Measurements from ENCODE around the gene LGALS9.
"Not testable (repeated sequence)": the region's sequence is repeated elsewhere in the genome, so short reads cannot be mapped to it uniquely, and the experiment has no call there.

Gene LGALS9

DNA sequence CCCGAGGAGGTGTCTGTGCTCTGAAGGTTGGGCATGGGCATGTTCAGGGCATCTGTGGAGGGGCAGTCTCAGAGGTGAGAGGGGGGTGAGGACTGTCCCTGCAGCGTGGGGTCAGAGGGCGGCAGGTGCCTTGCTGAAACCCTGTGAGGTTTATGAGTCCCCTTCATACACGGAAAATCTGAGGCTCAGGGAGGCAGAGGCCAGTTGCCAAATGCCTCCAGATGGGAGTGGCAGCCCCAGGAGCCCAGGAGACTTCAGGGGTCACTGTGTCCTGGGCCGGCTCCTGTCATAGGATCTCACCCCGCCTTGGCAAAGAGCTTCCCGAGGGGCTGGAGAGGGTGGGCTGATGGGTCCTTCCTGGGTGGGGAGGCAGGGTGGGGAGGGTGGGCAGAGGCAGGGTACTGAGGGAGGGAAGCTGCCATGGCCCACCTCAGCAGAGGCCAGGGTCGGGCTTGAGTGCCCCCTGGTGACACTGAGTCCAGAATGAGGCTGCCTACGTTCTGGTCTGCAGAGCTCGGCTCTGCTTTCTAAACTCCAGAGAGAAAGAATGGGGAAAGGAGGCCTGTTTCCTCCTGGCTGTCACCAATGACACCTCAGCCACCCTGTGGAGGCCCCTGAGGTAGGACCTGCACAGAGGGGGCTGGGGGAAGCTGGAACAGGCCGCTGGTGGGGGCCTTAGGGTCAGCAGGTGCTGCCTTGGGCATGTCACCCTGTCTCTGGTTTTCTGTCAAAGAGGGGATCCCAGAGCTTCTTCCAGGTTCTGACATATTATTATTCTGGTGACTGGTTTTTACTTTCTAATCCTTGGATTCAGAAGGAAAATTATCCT, 1.1 kb downstream of the LGALS9 start:
- no peak for DNase-seq

DNA sequence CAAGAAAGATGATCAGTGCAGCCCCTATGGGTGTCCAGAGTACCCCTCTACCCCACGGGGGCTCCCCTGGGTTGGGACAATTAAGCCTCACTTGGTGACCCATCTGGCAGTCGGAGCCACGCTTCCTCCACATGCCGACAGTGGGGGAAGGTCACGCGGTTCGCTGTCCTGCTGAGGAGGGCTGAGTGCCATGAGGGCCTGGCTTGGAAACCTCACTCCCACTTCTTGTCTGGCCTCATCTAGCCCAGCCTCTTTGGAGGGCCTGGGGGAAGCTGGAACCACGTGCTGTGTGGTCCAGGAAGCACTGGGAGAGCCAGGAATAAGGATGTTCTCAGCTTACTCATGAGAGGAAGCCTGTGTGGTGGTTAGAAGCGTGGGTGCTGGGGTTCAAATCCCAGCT, 1.8 kb downstream of the LGALS9 start:
- not testable (repeated sequence) for DNase-seq

- no peak for DNase-seq
Observed at GRCh38 chr17:27633312-27634025, 2.5 kb downstream of the LGALS9 start.

GRCh38 chr17:27634026-27634335, 3.0 kb downstream of the LGALS9 start:
- DNase-seq = no peak

- no peak for DNase-seq
Observed at GRCh38 chr17:27634776-27635175, 3.8 kb downstream of the LGALS9 start.

- no peak for DNase-seq
Observed at GRCh38 chr17:27635275-27635823, 4.4 kb downstream of the LGALS9 start.

GRCh38 chr17:27636005-27636520, 5.1 kb downstream of the LGALS9 start:
- DNase-seq = not testable (repeated sequence)

- not testable (repeated sequence) for DNase-seq
Observed at GRCh38 chr17:27637818-27638217, 6.8 kb downstream of the LGALS9 start.

GRCh38 chr17:27638415-27638914, 7.5 kb downstream of the LGALS9 start:
- not testable (repeated sequence) for DNase-seq

DNA sequence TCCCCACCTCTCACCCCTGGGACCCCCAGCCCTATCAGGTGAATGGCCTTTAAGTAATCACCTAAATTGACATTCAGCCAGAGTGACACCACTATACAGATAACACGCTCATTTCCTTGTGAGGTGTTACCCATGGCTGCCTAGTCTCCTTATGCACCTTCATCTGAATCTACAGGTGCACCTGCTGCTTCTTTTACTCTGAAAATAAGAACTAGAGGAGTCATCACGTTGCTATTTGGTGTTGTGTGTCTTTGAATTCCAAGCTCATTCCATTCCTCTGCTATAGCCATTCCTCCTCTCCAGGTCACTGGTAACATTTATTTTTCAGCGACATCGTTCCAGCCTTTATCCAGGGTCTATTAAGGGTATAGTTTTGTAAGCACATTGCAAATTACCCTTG, 9.8 kb downstream of the LGALS9 start:
- no peak for DNase-seq

- DNase-seq = no peak
Observed at GRCh38 chr17:27644586-27644985, 13.6 kb downstream of the LGALS9 start.

- not testable (repeated sequence) for DNase-seq
Observed at GRCh38 chr17:27645621-27646020, 14.6 kb downstream of the LGALS9 start.

DNA sequence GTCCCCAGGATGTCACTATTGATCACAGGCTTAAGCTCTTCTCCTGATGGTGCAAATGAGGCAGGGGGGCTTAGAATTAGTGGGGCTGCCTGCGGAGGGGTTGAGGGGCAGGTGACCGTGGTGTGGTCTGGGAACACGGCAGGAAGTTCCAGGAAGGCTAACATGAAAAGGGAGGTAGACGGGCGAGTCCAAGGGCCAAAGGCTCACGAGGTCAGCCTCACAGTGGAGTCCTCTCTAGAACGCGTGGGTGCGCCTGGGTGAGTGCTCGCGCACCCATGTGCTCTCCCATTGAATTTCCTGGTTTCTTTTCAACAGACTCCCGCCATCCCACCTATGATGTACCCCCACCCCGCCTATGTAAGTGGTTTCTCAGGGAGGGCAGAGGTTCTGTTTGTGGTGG, 15.2 kb downstream of the LGALS9 start:
- no peak for DNase-seq

DNA sequence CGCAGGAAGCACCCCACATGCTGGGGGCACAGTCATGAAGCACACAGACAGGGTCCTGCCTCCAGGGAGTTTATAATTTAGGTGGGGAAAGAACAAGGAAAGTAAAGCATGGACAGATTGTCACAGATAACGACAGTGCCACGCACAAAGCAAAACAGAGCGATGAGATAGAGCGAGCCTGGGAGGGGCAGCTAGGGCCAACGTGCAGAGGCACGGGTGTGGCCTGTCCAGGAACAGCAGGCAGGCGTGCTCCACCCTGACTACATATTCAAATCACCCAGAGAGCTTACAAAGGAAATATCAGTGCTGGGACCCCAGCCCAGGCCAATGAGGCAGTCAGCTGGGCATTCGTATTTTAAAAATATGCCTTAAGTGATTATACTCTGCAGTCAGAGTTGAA, 16.8 kb downstream of the LGALS9 start:
- no peak for DNase-seq

GRCh38 chr17:27649111-27649571, 18.2 kb downstream of the LGALS9 start:
- DNase-seq = not testable (repeated sequence)

GRCh38 chr17:27649929-27650328, 18.9 kb downstream of the LGALS9 start:
- no peak for DNase-seq

GRCh38 chr17:27650836-27651235, 19.8 kb downstream of the LGALS9 start:
- no peak for DNase-seq

DNA sequence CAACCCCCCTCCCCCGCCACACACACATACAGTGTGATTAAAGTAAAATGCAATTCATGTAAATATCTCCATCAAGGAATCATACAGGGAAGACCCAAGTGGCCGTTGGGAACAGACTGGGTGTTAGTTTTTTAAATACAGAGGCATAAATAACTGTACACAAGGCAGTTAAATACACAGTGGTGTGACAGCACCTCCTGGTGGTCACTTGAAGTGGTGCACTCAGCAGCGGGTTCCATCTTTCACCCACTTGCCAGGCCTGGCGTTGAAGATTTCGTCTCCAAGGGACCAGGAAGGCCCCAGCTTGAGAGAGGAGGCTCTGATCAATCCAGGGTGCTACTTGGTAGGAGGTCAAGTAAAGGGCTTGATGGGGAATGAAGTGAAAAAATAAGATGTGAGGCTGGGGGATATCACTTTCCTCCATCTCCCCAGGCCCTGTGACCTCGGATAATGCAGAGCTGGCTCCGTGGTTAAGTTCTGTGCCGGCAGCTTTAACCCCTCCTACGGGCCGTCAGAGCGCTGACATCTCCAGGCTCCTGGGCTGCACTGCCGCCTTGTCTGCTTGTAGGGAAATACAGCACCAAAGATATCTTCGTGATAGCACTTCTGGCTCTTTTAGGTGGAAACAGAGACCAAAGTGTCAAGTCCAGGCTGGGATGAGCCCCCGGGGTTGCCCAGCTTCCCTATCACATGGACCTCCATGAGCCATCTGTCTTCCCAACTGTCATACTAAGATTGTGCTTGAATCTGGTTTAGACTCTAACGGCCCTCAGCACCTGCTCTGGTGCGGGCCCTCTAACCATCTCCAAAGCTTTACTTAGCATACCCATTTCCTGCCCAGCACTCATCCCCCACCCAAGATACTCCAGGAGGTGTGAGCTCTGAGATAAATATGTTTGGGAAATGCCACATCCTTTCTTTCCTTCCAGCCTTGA, 20.7 kb downstream of the LGALS9 start:
- DNase-seq = peak; percentile 60 to 65

DNA sequence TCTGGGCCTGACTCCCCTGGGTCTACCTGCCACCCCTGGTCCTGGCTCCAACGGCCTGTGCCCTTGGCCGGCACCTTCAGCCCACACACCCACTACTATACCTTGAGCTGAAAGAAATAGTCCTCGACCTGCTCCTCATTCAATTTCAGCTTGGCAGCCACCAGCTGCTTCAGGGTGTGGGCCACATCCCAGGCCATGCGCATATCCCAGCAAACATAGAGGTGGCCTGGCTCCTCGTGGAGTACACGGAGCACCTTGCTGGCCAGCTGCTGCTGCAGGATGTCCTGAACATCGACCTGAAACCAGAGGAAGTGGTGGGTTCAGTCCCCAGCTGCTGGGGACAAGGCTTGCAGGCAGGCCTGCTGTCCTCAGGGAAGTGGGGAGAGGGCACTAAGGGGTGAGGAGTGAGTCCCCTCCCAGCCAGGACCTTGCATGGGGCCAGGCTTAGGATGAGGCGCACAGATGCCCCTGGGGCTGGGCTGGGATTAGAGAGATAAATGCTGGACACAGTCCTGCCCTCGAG, 22.5 kb downstream of the LGALS9 start:
- not testable (repeated sequence) for DNase-seq

DNA sequence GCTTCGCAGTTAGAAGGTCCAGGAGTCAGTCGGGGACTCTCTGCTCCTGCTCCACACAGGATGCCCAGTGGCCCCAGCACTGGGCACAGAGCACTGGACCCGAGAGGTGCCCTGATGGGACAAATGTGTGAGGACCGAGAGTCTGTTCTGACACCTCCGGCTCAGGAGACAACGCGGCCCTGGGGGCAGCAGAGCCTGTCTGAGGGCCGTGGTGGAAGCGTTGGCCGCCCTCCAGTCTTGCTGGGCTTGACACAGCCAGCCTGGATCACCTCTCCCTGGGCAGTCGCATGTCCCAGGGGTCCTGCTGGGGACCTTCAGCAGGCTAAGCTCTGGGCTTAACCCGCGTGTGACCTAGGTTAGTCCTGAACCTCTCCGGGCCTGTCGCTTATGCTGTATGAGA, 23.1 kb downstream of the LGALS9 start:
- no peak for DNase-seq

DNA sequence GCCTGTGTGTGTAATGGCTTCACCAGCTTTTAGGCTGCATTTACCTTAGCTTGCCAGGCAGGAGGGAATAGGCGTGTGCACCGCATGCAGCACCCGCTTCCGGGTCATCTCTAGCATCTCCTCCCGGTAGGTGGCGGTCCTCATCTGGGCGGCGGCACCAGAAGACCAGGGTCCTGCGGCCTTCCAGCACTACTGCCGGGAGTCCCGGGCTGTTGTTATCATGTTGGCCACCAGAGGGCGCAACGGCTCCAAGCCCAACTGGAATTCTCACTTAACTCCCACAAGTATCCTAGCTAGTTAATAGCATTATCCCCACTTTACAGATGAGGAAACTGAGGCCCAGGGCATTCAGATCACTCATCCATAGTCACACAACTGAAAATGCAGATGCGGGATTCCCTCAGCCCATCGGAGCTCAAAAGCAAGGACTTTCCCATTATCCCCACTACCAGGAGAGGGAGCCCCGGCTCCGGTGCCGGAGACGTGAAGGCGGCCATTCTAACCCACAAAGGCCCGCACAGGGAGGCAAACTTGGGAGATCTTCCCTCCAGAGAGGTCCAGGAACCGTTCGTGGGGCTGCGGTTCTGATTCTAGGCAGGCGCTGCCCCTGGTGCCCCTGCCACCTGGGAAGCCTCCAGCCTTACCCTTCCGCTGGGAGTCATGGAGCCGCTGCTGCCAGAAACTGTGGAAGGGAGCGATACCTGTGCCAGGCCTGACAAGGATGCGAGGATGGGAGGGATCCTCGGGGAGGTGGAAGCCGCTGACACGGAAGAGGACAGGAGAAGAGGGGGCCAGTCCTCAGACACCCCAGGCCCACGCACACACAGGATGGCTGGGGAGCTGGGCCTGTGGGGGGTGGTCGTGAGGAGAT, 23.9 kb downstream of the LGALS9 start:
- peak; percentile 56 to 61 for DNase-seq

Measured in activated CD4-positive, alpha-beta T cell treated with anti-CD3 and anti-CD28 coated beads, Interleukin-2, amount 50 U/mL, for 4 hours (primary cell).